IMR-90 (cell line): ENCODE data around the gene SCIN. TPM values are rescaled to one million over a fixed set of nuclear protein-coding genes. Genes with fewer than 3 reads are reported as not detected.
A peak's percentile ranks its signal among the peaks of the same experiment; 100 is the strongest.

Experiments used
- ATAC-seq: fragments of 200-7000 bp; cut with Tn5 transposase; 2 replicates; pipeline ENCODE4 v1.9.1; 2020; ENCODE audit warnings: low read depth, mild to moderate bottlenecking, moderate library complexity
- BruUV-seq: library from RNA; stranded (reverse); fragments of 400-500 nt; replicated peaks from 2 replicates; lab custom pipeline; 2021; lab: Mats Ljungman, UMichigan
- CTCF ChIA-PET: fragments of 300-600 bp; formaldehyde crosslinking; extraction: SDS; loops from one replicate; lab custom pipeline; 2021; ENCODE audit warnings: antibody characterized with exemption; lab: Yijun Ruan, JAX
- POLR2A ChIA-PET: fragments of 300-600 bp; sonication (Branson Sonifier 250); formaldehyde crosslinking; loops from one replicate; lab custom pipeline; 2022; ENCODE audit warnings: antibody characterized with exemption; ENCODE audit not compliant: unreplicated experiment; lab: Charles Lee
- DNase-seq: peaks from one replicate; pipeline ENCODE4 v3.0.0; 2013
- H2AFZ ChIP-seq: replicated peaks from 2 replicates; pipeline ENCODE3; 2013; ENCODE audit warnings: low read length, mild to moderate bottlenecking; ENCODE audit not compliant: poor library complexity
- H2AK5ac ChIP-seq: 2 replicates; pipeline ENCODE4 v1.6.1; 2013; ENCODE audit warnings: low read depth, low read length, inconsistent platforms
- H2AK9ac ChIP-seq: replicated peaks from 2 replicates; pipeline ENCODE3; 2013; ENCODE audit warnings: mild to moderate bottlenecking, low read depth, low read length, moderate library complexity; ENCODE audit not compliant: poor library complexity
- H2BK120ac ChIP-seq: 2 replicates; pipeline ENCODE4 v1.6.1; 2013; ENCODE audit warnings: low read depth, low read length, inconsistent platforms
- H2BK15ac ChIP-seq: 3 replicates; pipeline ENCODE4 v1.6.1; 2013; ENCODE audit warnings: low read depth, low read length, inconsistent platforms
- H2BK20ac ChIP-seq: 2 replicates; pipeline ENCODE4 v1.6.1; 2013; ENCODE audit warnings: low read depth, mild to moderate bottlenecking, inconsistent platforms, low read length, moderate library complexity
- H2BK5ac ChIP-seq: 2 replicates; pipeline ENCODE4 v1.6.1; 2013; ENCODE audit warnings: mild to moderate bottlenecking, low read depth, low read length, inconsistent platforms; ENCODE audit not compliant: poor library complexity, severe bottlenecking
- H3K14ac ChIP-seq: replicated peaks from 2 replicates; pipeline ENCODE4 v1.6.1; 2013; ENCODE audit warnings: low read depth, low read length, inconsistent platforms
- H3K18ac ChIP-seq: 2 replicates; pipeline ENCODE4 v1.6.1; 2013; ENCODE audit warnings: low read depth, low read length, control low read depth
- H3K23ac ChIP-seq: 2 replicates; pipeline ENCODE4 v1.6.1; 2013; ENCODE audit warnings: low read depth, low read length, inconsistent platforms
- H3K27ac ChIP-seq: 2 replicates; pipeline ENCODE4 v1.5.1; 2013; ENCODE audit warnings: mild to moderate bottlenecking, control low read depth, low read length; ENCODE audit not compliant: insufficient read depth
- H3K27me3 ChIP-seq: 2 replicates; pipeline ENCODE4 v1.6.1; 2013; ENCODE audit warnings: low read length; ENCODE audit not compliant: control insufficient read depth, insufficient read depth
- H3K36me3 ChIP-seq: 2 replicates; pipeline ENCODE4 v1.6.1; 2013; ENCODE audit warnings: low read length, mixed read lengths; ENCODE audit not compliant: control insufficient read depth, insufficient read depth
- H3K4ac ChIP-seq: 2 replicates; pipeline ENCODE4 v1.6.1; 2013; ENCODE audit warnings: low read depth, low read length, inconsistent platforms
- H3K4me1 ChIP-seq: 2 replicates; pipeline ENCODE4 v1.6.1; 2013; ENCODE audit warnings: low read length, mixed read lengths; ENCODE audit not compliant: control insufficient read depth, insufficient read depth
- H3K4me2 ChIP-seq: 2 replicates; pipeline ENCODE4 v1.6.1; 2013; ENCODE audit warnings: low read depth, mild to moderate bottlenecking, control low read depth, low read length, moderate library complexity
- H3K4me3 ChIP-seq: 2 replicates; pipeline ENCODE4 v1.5.1; 2013; ENCODE audit warnings: low read depth, mild to moderate bottlenecking, control low read depth, low read length, moderate library complexity; ENCODE audit not compliant: insufficient read depth
- H3K56ac ChIP-seq: 2 replicates; pipeline ENCODE4 v1.6.1; 2013; ENCODE audit warnings: low read length, inconsistent platforms; ENCODE audit not compliant: insufficient read depth; ENCODE audit errors: extremely low read depth
- H3K79me1 ChIP-seq, 2 experiments: 2 replicates each; pipeline ENCODE4 v1.6.1; 2013; ENCODE audit warnings: low read length in 2 of 2, inconsistent platforms in 1 of 2, low read depth in 1 of 2
- H3K9ac ChIP-seq: 2 replicates; pipeline ENCODE4 v1.6.1; 2013; ENCODE audit warnings: low read depth, low read length, control low read depth
- H3K9me1 ChIP-seq: 2 replicates; pipeline ENCODE4 v1.6.1; 2013; ENCODE audit warnings: low read length, inconsistent platforms; ENCODE audit not compliant: insufficient read depth
- H3K9me3 ChIP-seq: 2 replicates; pipeline ENCODE4 v1.6.1; 2013; ENCODE audit warnings: low read length; ENCODE audit not compliant: control insufficient read depth, insufficient read depth
- H4K20me1 ChIP-seq: 2 replicates; pipeline ENCODE4 v1.6.1; 2013; ENCODE audit warnings: low read length, inconsistent platforms; ENCODE audit not compliant: insufficient read depth
- H4K5ac ChIP-seq: 2 replicates; pipeline ENCODE4 v1.6.1; 2013; ENCODE audit warnings: mild to moderate bottlenecking, low read depth, low read length, control low read depth
- H4K8ac ChIP-seq, 2 experiments: 2 replicates each; pipeline ENCODE4 v1.6.1; 2013; ENCODE audit warnings: low read depth in 2 of 2, low read length in 2 of 2, control low read depth in 1 of 2, inconsistent platforms in 1 of 2
- H4K91ac ChIP-seq: 2 replicates; pipeline ENCODE4 v1.6.1; 2013; ENCODE audit warnings: low read depth, low read length, inconsistent platforms; ENCODE audit not compliant: insufficient read depth
- BHLHE40 ChIP-seq: fragments of 150-350 bp; IDR thresholded peaks from 2 replicates; pipeline ENCODE4 v1.6.1; 2016; ENCODE audit warnings: mild to moderate bottlenecking, low read depth, low read length
- CHD1 ChIP-seq: IDR thresholded peaks from 2 replicates; pipeline ENCODE4 v1.6.1; 2012; ENCODE audit warnings: low read depth, low read length, improper control_type of control experiment
- CTCF ChIP-seq: conservative IDR thresholded peaks from 2 replicates; pipeline ENCODE4 v1.5.1; 2012; ENCODE audit warnings: mild to moderate bottlenecking, low read depth, low read length, improper control_type of control experiment
- ELK1 ChIP-seq: fragments of 150-350 bp; IDR thresholded peaks from 2 replicates; pipeline ENCODE4 v1.6.1; 2016; ENCODE audit warnings: low read depth, mild to moderate bottlenecking, low read length, moderate library complexity, borderline replicate concordance
- FOS ChIP-seq: fragments of 150-350 bp; IDR thresholded peaks from 2 replicates; pipeline ENCODE4 v1.6.1; 2016; ENCODE audit warnings: low read depth, low read length
- MAFK ChIP-seq: IDR thresholded peaks from 2 replicates; pipeline ENCODE4 v1.6.1; 2012; ENCODE audit warnings: low read depth, low read length, improper control_type of control experiment
- MAZ ChIP-seq: IDR thresholded peaks from 2 replicates; pipeline ENCODE4 v1.6.1; 2012; ENCODE audit warnings: low read depth, mild to moderate bottlenecking, low read length, improper control_type of control experiment, moderate library complexity, borderline replicate concordance
- MXI1 ChIP-seq: IDR thresholded peaks from 2 replicates; pipeline ENCODE4 v1.6.1; 2012; ENCODE audit warnings: low read depth, mild to moderate bottlenecking, low read length, moderate library complexity, borderline replicate concordance
- NFE2L2 ChIP-seq: fragments of 150-350 bp; IDR thresholded peaks from 2 replicates; pipeline ENCODE4 v1.6.1; 2016; ENCODE audit warnings: low read depth, mild to moderate bottlenecking, low read length
- POLR2A ChIP-seq: IDR thresholded peaks from 2 replicates; pipeline ENCODE4 v1.6.1; 2012; ENCODE audit warnings: mild to moderate bottlenecking, low read depth, low read length
- RCOR1 ChIP-seq: IDR thresholded peaks from 2 replicates; pipeline ENCODE4 v1.6.1; 2012; ENCODE audit warnings: mild to moderate bottlenecking, low read length, improper control_type of control experiment; ENCODE audit not compliant: insufficient replicate concordance
- RFX5 ChIP-seq: IDR thresholded peaks from 2 replicates; pipeline ENCODE4 v1.8.0; 2012; ENCODE audit warnings: low read depth, mild to moderate bottlenecking, low read length, moderate library complexity
- USF2 ChIP-seq: fragments of 150-350 bp; IDR thresholded peaks from 2 replicates; pipeline ENCODE4 v1.6.1; 2017; ENCODE audit warnings: mild to moderate bottlenecking, antibody characterized with exemption, low read length, low read depth
- WGBS, 2 experiments: methylation state at CpG; one replicate each; pipeline versions ENCODE4 v1.1.5 to v1.1.7; 2013; ENCODE audit warnings: missing lambda C conversion rate in 2 of 2; ENCODE audit not compliant: insufficient read length in 1 of 2; ENCODE audit errors: extremely low coverage in 2 of 2; 5-methylcytosine and 5-hydroxymethylcytosine counted together
- dilution Hi-C: fragments of 300-500 bp; cut with HindIII; formaldehyde crosslinking; loops from one replicate; pipeline ENCODE4 v1.14.3; 2018; ENCODE audit warnings: low sequenced_read_pairs; ENCODE audit not compliant: unreplicated experiment
- in situ Hi-C: fragments of 300-500 bp; cut with MboI; formaldehyde crosslinking; loops from 3 replicates; pipeline ENCODE4 v1.14.3; 2019; ENCODE audit warnings: low sequenced_read_pairs, inconsistent platforms, mixed read lengths
- intact Hi-C: fragments of 100-400 bp; cut with micrococcal nuclease; formaldehyde crosslinking; loops from 2 replicates; pipeline ENCODE4 v1.10.0; 2022
- polyA plus RNA-seq, 3 experiments: library from polyadenylated mRNA; depleted of rRNA; stranded (reverse); fragments of >200 nt; gene quantifications; 2 replicates each; pipeline ENCODE4 v1.2.3, GENCODE V29; 2012; ENCODE audit warnings: low replicate concordance in 1 of 3
- total RNA-seq: library from RNA; depleted of rRNA; stranded (reverse); fragments of >200 nt; gene quantifications from 2 replicates; pipeline ENCODE4 v1.2.3, GENCODE V29; 2012

SCIN gene
- total and polyA plus RNA-seq, 2 of the 4 experiments (the other 2 are of a cell fraction): under 0.01 to 0.05 TPM

GRCh38 chr7:12550956-12551355 lies 19.6 kb upstream of the SCIN start:
- Histone ChIP-seq H3K9ac (no peak overlapping the region), H3K56ac (no peak overlapping the region), H2BK120ac (no peak overlapping the region), H4K91ac (no peak overlapping the region), H2AFZ (no peak overlapping the region), H3K23ac (no peak overlapping the region), H3K4me3 (no peak overlapping the region), H3K4me1 (no peaks in the 10 kb centered on the region), H3K27me3 (no peaks in the 10 kb centered on the region), H4K20me1 (no peaks in the 10 kb centered on the region), H2BK15ac (no peak overlapping the region), H2BK5ac (no peak overlapping the region), H3K36me3 (no peaks in the 10 kb centered on the region), H2AK5ac (no peak overlapping the region), H3K4me2 (no peak overlapping the region), H3K79me1 (no peaks in the 10 kb centered on the region), H4K8ac (no peak overlapping the region), H3K4ac (no peak overlapping the region), H3K14ac (no peak overlapping the region), H3K18ac (no peak overlapping the region), H3K9me1 (no peaks in the 10 kb centered on the region), H2BK20ac (no peak overlapping the region), H4K5ac (no peak overlapping the region), H3K9me3 (no peaks in the 10 kb centered on the region), H2AK9ac (no peak overlapping the region), H3K27ac (no peak overlapping the region)
- ATAC-seq: no peak; the same call in 1 of the 2 replicates
- WGBS, 2 experiments: no CpG with 5 or more reads among the region's 4 CpGs
- dilution Hi-C loops (no loop called here), intact Hi-C loops (no loop called here), in situ Hi-C loops (no loop called here)
- TF ChIP-seq USF2 (no peak), POLR2A (no peak), MAFK (no peak), FOS (no peak), NFE2L2 (no peak), MXI1 (no peak), RFX5 (no peak), ELK1 (no peak), MAZ (no peak), CTCF (no peak), CHD1 (no peak), RCOR1 (no peak), BHLHE40 (no peak)
- ChIA-PET POLR2A (no interaction called here), CTCF (interaction anchor here (0.6 to 0.7 kb wide), 2 partner anchors 85 to 503 kb away, joined by 3 to 8 read pairs; no protein-coding TSS in a partner anchor)
- BruUV-seq: no TSS peak
- DNase-seq: peak; percentile 28
